HepG2 (cell line): ENCODE measurements around the gene CNR2. TPM values are rescaled to one million over a fixed set of nuclear protein-coding genes. Genes with fewer than 3 reads are reported as not detected.

Experiments
- ATAC-seq: fragments of 200-7000 bp; cut with Tn5 transposase; 3 replicates; pipeline ENCODE4 v1.9.1; 2020; ENCODE audit warnings: mild to moderate bottlenecking, moderate library complexity
- BruUV-seq: library from RNA; stranded (reverse); fragments of 400-500 nt; replicated peaks from 2 replicates; lab custom pipeline; 2021; lab: Mats Ljungman, UMichigan
- CTCF ChIA-PET: fragments of 300-600 bp; formaldehyde crosslinking; extraction: SDS; loops from one replicate; lab custom pipeline; 2021; ENCODE audit warnings: low total read pairs, inconsistent platforms, low intra/inter-chr PET ratio; lab: Yijun Ruan, JAX
- POLR2A ChIA-PET: fragments of 350-600 bp; sonication (Branson Sonifier 250); formaldehyde crosslinking; loops from one replicate; lab custom pipeline; 2020; ENCODE audit warnings: antibody characterized with exemption, inconsistent platforms; lab: Yijun Ruan, JAX
- DNase-seq: peaks from one replicate; pipeline ENCODE4 v3.0.0-alpha.2; 2015; ENCODE audit warnings: low spot score
- FAIRE-seq: peaks from 3 replicates; lab custom pipeline; 2011; peaks lifted over from hg19 to GRCh38; lab: Jason Lieb, UNC
- H2AFZ ChIP-seq: one replicate; pipeline ENCODE4 v1.6.1; 2011; ENCODE audit warnings: low read length, inconsistent platforms
- H3K27ac ChIP-seq: fragments of 300-600 bp; 3 replicates; pipeline ENCODE4 v1.8.0; 2011; ENCODE audit warnings: mixed run types, mild to moderate bottlenecking, mixed read lengths, low read length, inconsistent platforms; ENCODE audit not compliant: insufficient read depth; ENCODE audit errors: extremely low read length
- H3K27me3 ChIP-seq, 2 experiments: fragments of 200-600 bp in 1 of 2; 2 replicates in 1 of 2; 3 replicates in 1 of 2; pipeline versions ENCODE4 v1.6.0 to v1.8.0; 2011; ENCODE audit warnings: low read length in 2 of 2, mild to moderate bottlenecking in 2 of 2, moderate library complexity in 2 of 2, inconsistent platforms in 1 of 2; ENCODE audit not compliant: insufficient read depth in 2 of 2, control insufficient read depth in 1 of 2
- H3K36me3 ChIP-seq, 2 experiments: fragments of 200-600 bp in 1 of 2; replicated peaks in 1 of 2; 2 replicates in 1 of 2; 3 replicates in 1 of 2; pipeline versions ENCODE4 v1.5.1 to v1.8.0; 2011; ENCODE audit warnings: low read length in 2 of 2, inconsistent platforms in 1 of 2; ENCODE audit not compliant: insufficient read depth in 2 of 2, control insufficient read depth in 1 of 2
- H3K4me1 ChIP-seq: 2 replicates; pipeline ENCODE4 v1.5.1; 2012; ENCODE audit warnings: low read length, inconsistent platforms; ENCODE audit not compliant: insufficient read depth
- H3K4me2 ChIP-seq: 2 replicates; pipeline ENCODE4 v1.6.0; 2011; ENCODE audit warnings: low read depth, low read length, inconsistent platforms
- H3K4me3 ChIP-seq, 3 experiments: fragments of 200-600 bp in 1 of 3; sonication (generic), shearing (Covaris generic) in 1 of 3; replicated peaks in 1 of 3; 2 replicates each; pipeline ENCODE4 v1.5.1; 2011 to 2016; ENCODE audit warnings: low read length in 3 of 3, inconsistent platforms in 2 of 3, low read depth in 2 of 3, mild to moderate bottlenecking in 2 of 3, control low read depth in 1 of 3, mixed read lengths in 1 of 3; ENCODE audit not compliant: insufficient read depth in 1 of 3
- H3K79me2 ChIP-seq: one replicate; pipeline ENCODE4 v1.6.1; 2011; ENCODE audit warnings: low read length, inconsistent platforms; ENCODE audit not compliant: insufficient read depth
- H3K9ac ChIP-seq: 2 replicates; pipeline ENCODE4 v1.6.0; 2011; ENCODE audit warnings: mild to moderate bottlenecking, low read depth, low read length, inconsistent platforms; ENCODE audit not compliant: insufficient read depth
- H3K9me3 ChIP-seq: 2 replicates; pipeline ENCODE4 v1.5.1; 2012; ENCODE audit warnings: mild to moderate bottlenecking, low read length
- H4K20me1 ChIP-seq: 2 replicates; pipeline ENCODE4 v1.6.0; 2011; ENCODE audit warnings: inconsistent platforms, mild to moderate bottlenecking, low read length, moderate library complexity; ENCODE audit not compliant: insufficient read depth
- GFI1 ChIP-seq: sonication (generic); formaldehyde crosslinking; IDR thresholded peaks from 2 replicates; pipeline ENCODE4 v1.5.0; 2020; ENCODE audit warnings: missing genetic modification reagents, mild to moderate bottlenecking, borderline replicate concordance
- HOXD1 ChIP-seq: sonication (generic); formaldehyde crosslinking; IDR thresholded peaks from 2 replicates; pipeline ENCODE4 v1.5.0; 2020; ENCODE audit warnings: missing genetic modification reagents
- KDM1A ChIP-seq: IDR thresholded peaks from 2 replicates; pipeline ENCODE4 v1.6.1; 2016; ENCODE audit warnings: missing compliant biosample characterization
- KMT2B ChIP-seq: IDR thresholded peaks from 2 replicates; pipeline ENCODE4 v1.6.1; 2016; ENCODE audit warnings: missing genetic modification reagents, missing compliant biosample characterization
- SP4 ChIP-seq: sonication (generic); formaldehyde crosslinking; IDR thresholded peaks from 2 replicates; pipeline ENCODE4 v1.8.1; 2023; ENCODE audit warnings: mild to moderate bottlenecking, missing genetic modification reagents
- SRSF9 ChIP-seq: fragments of 200-400 bp; formaldehyde crosslinking; IDR thresholded peaks from 2 replicates; pipeline ENCODE4 v1.6.1; 2018; ENCODE audit warnings: borderline replicate concordance, mild to moderate bottlenecking, low read depth, low read length; ENCODE audit not compliant: insufficient read depth, poor library complexity, severe bottlenecking
- THAP11 ChIP-seq: IDR thresholded peaks from 2 replicates; pipeline ENCODE4 v1.6.1; 2016; ENCODE audit warnings: missing biosample characterization, missing genetic modification reagents
- ZEB1 ChIP-seq: IDR thresholded peaks from 2 replicates; pipeline ENCODE4 v1.6.1; 2012; ENCODE audit warnings: mild to moderate bottlenecking, low read depth, inconsistent platforms; ENCODE audit not compliant: insufficient replicate concordance
- WGBS: methylation state at CpG from one replicate; pipeline ENCODE4 v1.1.6; 2017; ENCODE audit warnings: low lambda C conversion rate; 5-methylcytosine and 5-hydroxymethylcytosine counted together
- in situ Hi-C: cut with HindIII; loops from 2 replicates; pipeline ENCODE4 v1.10.0; 2017; ENCODE audit warnings: low pct_unique_long_range_greater_than_20kb; ENCODE audit not compliant: extremely low pct_ligation_motif_present
- intact Hi-C: fragments of 100-400 bp; cut with micrococcal nuclease; formaldehyde crosslinking; loops from one replicate; pipeline ENCODE4 v1.10.0; 2022; ENCODE audit not compliant: unreplicated experiment
- polyA plus RNA-seq, 8 experiments: library from polyadenylated mRNA; depleted of rRNA in 3 of 8; stranded (reverse) in 7 of 8; unstranded in 1 of 8; fragments of >200 nt; fragmentation: Illumina TruSeq in 4 of 8; extraction: Trizol in 4 of 8; gene quantifications; 2 replicates each; pipeline versions ENCODE4 v1.2.1 to v1.2.3, GENCODE V29; 2011 to 2016; ENCODE audit warnings: low read depth in 4 of 8, missing spikeins in 1 of 8, mixed read lengths in 1 of 8; ENCODE audit not compliant: insufficient read depth in 1 of 8
- total RNA-seq, 5 experiments: library from RNA; depleted of rRNA; stranded (reverse); fragments of >200 nt; fragmentation: Illumina TruSeq; extraction: Trizol; gene quantifications; 2 replicates each; pipeline ENCODE4 v1.2.3, GENCODE V29; 2016; ENCODE audit warnings: low read depth in 1 of 5
- TF ChIP-seq, protein P1 (sequence below): sonication (generic); formaldehyde crosslinking; IDR thresholded peaks from 2 replicates; pipeline ENCODE4 v1.4.0; 2020; ENCODE audit warnings: mild to moderate bottlenecking, missing genetic modification reagents
- TF ChIP-seq, protein P2 (sequence below): sonication (generic); formaldehyde crosslinking; IDR thresholded peaks from 2 replicates; pipeline ENCODE4 v1.4.0; 2020; ENCODE audit warnings: missing genetic modification reagents, borderline replicate concordance
- TF ChIP-seq, protein P3 (sequence below): sonication (generic); formaldehyde crosslinking; conservative IDR thresholded peaks from 2 replicates; pipeline ENCODE4 v1.4.0; 2020; ENCODE audit warnings: missing genetic modification reagents

Gene CNR2
- total and polyA plus RNA-seq, 2 of the 13 experiments (the other 11 are each of a cell fraction or from before 2014, with no cell fraction given): not detected

DNA sequence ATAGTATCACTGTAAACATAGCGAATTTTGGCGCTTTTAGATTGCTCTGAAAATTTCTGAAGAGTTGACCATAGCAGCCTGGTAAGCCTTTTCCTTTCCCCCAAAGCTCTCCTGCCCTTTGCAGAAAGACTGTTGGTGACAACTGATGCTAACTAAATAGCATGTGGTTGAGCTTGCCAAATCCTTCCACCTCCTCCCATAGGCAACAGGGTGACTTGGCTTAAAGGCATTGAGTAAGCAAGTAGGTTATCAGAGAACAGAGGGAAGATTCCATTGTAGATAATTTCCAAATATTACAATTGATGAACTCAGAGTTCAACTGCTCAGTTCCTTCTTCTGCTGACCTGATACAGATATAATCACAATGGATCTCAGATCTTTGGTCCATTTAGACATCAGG lies 68.0 kb downstream of the CNR2 start:
- Histone ChIP-seq H3K9ac (no peak overlapping the region), H3K4me3 (no peak overlapping the region), H3K9me3 (no peaks in the 10 kb centered on the region), H4K20me1 (no peaks in the 10 kb centered on the region), H2AFZ (no peak overlapping the region), H3K4me2 (no peak overlapping the region), H3K36me3 (peaks cover 0 to 4% of the 10 kb centered on the region in 2 experiments; a peak in 4 of 5 replicates), H3K27me3 (no peaks in the 10 kb centered on the region), H3K27ac (no peak overlapping the region), H3K79me2 (no peaks in the 10 kb centered on the region), H3K4me1 (peaks cover 11% of the 10 kb centered on the region)
- ChIA-PET POLR2A (no interaction called here), CTCF (no interaction called here)
- 97% methylated on average over 2 of the region's 2 CpGs for whole genome bisulfite sequencing
- no peak for FAIRE-seq
- DNase-seq: no peak
- no peak for ATAC-seq
- in situ Hi-C loops: no loop called here
- TF ChIP-seq, protein P1, sequence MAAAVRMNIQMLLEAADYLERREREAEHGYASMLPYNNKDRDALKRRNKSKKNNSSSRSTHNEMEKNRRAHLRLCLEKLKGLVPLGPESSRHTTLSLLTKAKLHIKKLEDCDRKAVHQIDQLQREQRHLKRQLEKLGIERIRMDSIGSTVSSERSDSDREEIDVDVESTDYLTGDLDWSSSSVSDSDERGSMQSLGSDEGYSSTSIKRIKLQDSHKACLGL (CRISPR knock-in tag): no peak
- TF ChIP-seq SRSF9 (no peak), KMT2B (CRISPR knock-in tag) (no peak), KDM1A (CRISPR knock-in tag) (no peak), ZEB1 (no peak), HOXD1 (no peak), SP4 (CRISPR knock-in tag) (no peak), GFI1 (CRISPR knock-in tag) (no peak), THAP11 (CRISPR knock-in tag) (no peak)
- TF ChIP-seq, protein P2, sequence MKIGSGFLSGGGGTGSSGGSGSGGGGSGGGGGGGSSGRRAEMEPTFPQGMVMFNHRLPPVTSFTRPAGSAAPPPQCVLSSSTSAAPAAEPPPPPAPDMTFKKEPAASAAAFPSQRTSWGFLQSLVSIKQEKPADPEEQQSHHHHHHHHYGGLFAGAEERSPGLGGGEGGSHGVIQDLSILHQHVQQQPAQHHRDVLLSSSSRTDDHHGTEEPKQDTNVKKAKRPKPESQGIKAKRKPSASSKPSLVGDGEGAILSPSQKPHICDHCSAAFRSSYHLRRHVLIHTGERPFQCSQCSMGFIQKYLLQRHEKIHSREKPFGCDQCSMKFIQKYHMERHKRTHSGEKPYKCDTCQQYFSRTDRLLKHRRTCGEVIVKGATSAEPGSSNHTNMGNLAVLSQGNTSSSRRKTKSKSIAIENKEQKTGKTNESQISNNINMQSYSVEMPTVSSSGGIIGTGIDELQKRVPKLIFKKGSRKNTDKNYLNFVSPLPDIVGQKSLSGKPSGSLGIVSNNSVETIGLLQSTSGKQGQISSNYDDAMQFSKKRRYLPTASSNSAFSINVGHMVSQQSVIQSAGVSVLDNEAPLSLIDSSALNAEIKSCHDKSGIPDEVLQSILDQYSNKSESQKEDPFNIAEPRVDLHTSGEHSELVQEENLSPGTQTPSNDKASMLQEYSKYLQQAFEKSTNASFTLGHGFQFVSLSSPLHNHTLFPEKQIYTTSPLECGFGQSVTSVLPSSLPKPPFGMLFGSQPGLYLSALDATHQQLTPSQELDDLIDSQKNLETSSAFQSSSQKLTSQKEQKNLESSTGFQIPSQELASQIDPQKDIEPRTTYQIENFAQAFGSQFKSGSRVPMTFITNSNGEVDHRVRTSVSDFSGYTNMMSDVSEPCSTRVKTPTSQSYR: no peak
- TF ChIP-seq, protein P3, sequence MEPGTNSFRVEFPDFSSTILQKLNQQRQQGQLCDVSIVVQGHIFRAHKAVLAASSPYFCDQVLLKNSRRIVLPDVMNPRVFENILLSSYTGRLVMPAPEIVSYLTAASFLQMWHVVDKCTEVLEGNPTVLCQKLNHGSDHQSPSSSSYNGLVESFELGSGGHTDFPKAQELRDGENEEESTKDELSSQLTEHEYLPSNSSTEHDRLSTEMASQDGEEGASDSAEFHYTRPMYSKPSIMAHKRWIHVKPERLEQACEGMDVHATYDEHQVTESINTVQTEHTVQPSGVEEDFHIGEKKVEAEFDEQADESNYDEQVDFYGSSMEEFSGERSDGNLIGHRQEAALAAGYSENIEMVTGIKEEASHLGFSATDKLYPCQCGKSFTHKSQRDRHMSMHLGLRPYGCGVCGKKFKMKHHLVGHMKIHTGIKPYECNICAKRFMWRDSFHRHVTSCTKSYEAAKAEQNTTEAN (CRISPR knock-in tag): no peak
- intact Hi-C loops: no loop called here
- no TSS peak for BruUV-seq
